Measurements from ENCODE around the gene HOMER2. TPM values are rescaled to one million over a fixed set of nuclear protein-coding genes. Genes with fewer than 3 reads are reported as not detected.

HOMER2 gene
- total and polyA plus RNA-seq, 9 of the 15 experiments (the other 6 are each of a cell fraction or from before 2014, with no cell fraction given) = 0.13 to 0.47 (median 0.29) TPM; not detected in 1

DNA sequence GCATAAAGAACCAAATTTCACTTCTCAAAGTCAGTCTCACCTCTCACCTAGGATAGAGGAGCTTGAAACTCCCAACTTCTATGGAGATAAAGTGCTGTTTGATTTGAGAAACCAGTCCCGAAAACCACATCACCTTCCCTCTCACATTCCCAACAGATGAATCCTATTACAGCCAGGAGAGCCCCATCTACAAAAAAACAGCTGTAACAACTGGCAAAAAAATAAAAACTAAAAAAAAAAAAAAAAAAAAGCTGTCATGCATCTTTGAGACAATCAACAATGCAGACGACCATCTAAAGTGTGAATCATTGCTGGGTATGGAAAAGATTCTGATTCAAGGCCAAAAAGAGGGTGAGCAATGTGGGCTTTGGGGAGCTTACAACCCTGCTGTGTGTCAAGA is 23.8 kb downstream of the HOMER2 start:
- Histone ChIP-seq H3K9me1 (ENCODE audit: control insufficient read depth, insufficient read depth, low read length) (no peaks in the 10 kb centered on the region), H3K4me3 (no peak overlapping the region), H3K36me3 (ENCODE audit: control insufficient read depth, insufficient read depth, low read length) (no peaks in the 10 kb centered on the region), H3K9ac (ENCODE audit: insufficient read depth in 1 of 2, low read depth in 2 of 2, low read length in 2 of 2) (no peak overlapping the region), H3K4me1 (replicated peaks in 1 of 2; ENCODE audit: control insufficient read depth in 2 of 2, insufficient read depth in 2 of 2, low read length in 2 of 2) (no peaks in the 10 kb centered on the region), H3K27me3 (ENCODE audit: control insufficient read depth in 2 of 2, insufficient read depth in 2 of 2, low read length in 2 of 2) (peaks cover 29 to 64% of the 10 kb centered on the region in 2 experiments), H3K79me2 (ENCODE audit: control insufficient read depth, insufficient read depth, low read length) (no peaks in the 10 kb centered on the region), H3K27ac (ENCODE audit: extremely low read depth, low read depth, low read length) (no peak overlapping the region), H4K20me1 (replicated peaks; ENCODE audit: control insufficient read depth, insufficient read depth, low read length) (no peaks in the 10 kb centered on the region), H3K9me3 (replicated peaks; ENCODE audit: control insufficient read depth, insufficient read depth, low read depth, low read length) (no peaks in the 10 kb centered on the region), H3K4me2 (ENCODE audit: insufficient read depth, low read length) (no peak overlapping the region), H2AFZ (ENCODE audit: low read depth, low read length) (no peak overlapping the region)
- no peak for TF ChIP-seq CBFB (CRISPR knock-in tag; IDR thresholded peaks at IDR 0.05)
- BruUV-seq (replicated peaks) = no TSS peak
- ChIA-PET CTCF (ENCODE audit: low intra/inter-chr PET ratio) (no interaction called here), POLR2A (interaction anchor here (0.6 to 1.8 kb wide), 3 partner anchors 12 to 29 kb away, joined by 3 to 4 read pairs (median 3); no protein-coding TSS in a partner anchor)
- no peak for FAIRE-seq
- no peak for ATAC-seq
- DNase-seq (ENCODE audit: extremely low read depth in 1 of 4, low spot score in 3 of 4) = no peak
- intact Hi-C loops (cut with micrococcal nuclease) (no loop called here), in situ Hi-C loops (cut with MboI) (no loop called here)
- 8% methylated on average over 2 of the region's 2 CpGs for WGBS (ENCODE audit: insufficient coverage, low coverage, missing lambda C conversion rate)

DNA sequence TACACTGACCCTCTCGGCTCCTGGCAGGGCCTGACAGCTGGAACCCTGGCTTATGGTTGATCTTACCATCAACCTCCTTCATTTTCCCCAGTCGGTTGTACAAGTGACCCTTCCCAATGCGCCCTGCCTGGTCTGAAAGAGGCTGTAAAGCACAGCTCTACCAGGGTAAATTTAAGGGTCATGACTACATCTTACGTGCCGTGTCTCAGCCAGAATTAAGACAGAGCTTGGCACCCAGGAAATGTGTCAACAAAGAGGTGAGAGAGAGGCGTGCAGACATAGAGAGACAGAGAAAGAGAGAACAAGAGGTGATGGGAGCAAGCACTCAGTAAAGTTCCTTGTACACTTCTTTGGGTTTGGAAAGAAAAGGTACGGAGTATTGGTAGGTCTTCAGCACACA is 28.8 kb downstream of the HOMER2 start:
- no peaks in the 10 kb centered on the region for H3K9me3 ChIP-seq (replicated peaks; ENCODE audit: control insufficient read depth, insufficient read depth, low read depth, low read length)
- peaks cover 38 to 60% of the 10 kb centered on the region in 2 experiments for H3K27me3 ChIP-seq (ENCODE audit: control insufficient read depth in 2 of 2, insufficient read depth in 2 of 2, low read length in 2 of 2)
- ChIA-PET CTCF (ENCODE audit: low intra/inter-chr PET ratio) (no interaction called here), POLR2A (no interaction called here)
- in situ Hi-C loops (cut with MboI) = no loop called here
- H3K36me3 ChIP-seq (ENCODE audit: control insufficient read depth, insufficient read depth, low read length) = no peaks in the 10 kb centered on the region
- H3K4me3 ChIP-seq = no peak overlapping the region
- 2% methylated on average over 7 of the region's 7 CpGs for WGBS (ENCODE audit: insufficient coverage, low coverage, missing lambda C conversion rate)
- no peak overlapping the region for H3K9ac ChIP-seq (ENCODE audit: insufficient read depth in 1 of 2, low read depth in 2 of 2, low read length in 2 of 2)
- BruUV-seq (replicated peaks) = no TSS peak
- no peak overlapping the region for H2AFZ ChIP-seq (ENCODE audit: low read depth, low read length)
- H3K79me2 ChIP-seq (ENCODE audit: control insufficient read depth, insufficient read depth, low read length) = no peaks in the 10 kb centered on the region
- no peaks in the 10 kb centered on the region for H3K9me1 ChIP-seq (ENCODE audit: control insufficient read depth, insufficient read depth, low read length)
- no peaks in the 10 kb centered on the region for H3K4me1 ChIP-seq (replicated peaks in 1 of 2; ENCODE audit: control insufficient read depth in 2 of 2, insufficient read depth in 2 of 2, low read length in 2 of 2)
- DNase-seq (ENCODE audit: extremely low read depth in 1 of 4, low spot score in 3 of 4) (no peak), ATAC-seq (no peak), FAIRE-seq (no peak)
- no peaks in the 10 kb centered on the region for H4K20me1 ChIP-seq (replicated peaks; ENCODE audit: control insufficient read depth, insufficient read depth, low read length)
- no peak overlapping the region for H3K27ac ChIP-seq (ENCODE audit: extremely low read depth, low read depth, low read length)
- TF ChIP-seq FOS (IDR thresholded peaks at IDR 0.05; ENCODE audit: extremely low read depth, insufficient read length) (no peak), TRIM28 (IDR thresholded peaks at IDR 0.05) (no peak), ZNF282 (CRISPR knock-in tag; IDR thresholded peaks at IDR 0.05) (no peak)
- no peak overlapping the region for H3K4me2 ChIP-seq (ENCODE audit: insufficient read depth, low read length)
- intact Hi-C loops (cut with micrococcal nuclease) = no loop called here

Data from K562 (cell line).